Measurements from ENCODE around the gene MAPT.
A peak's percentile ranks its signal among the peaks of the same experiment; 100 is the strongest.
"Not testable (repeated sequence)": the region's sequence is repeated elsewhere in the genome, so short reads cannot be mapped to it uniquely, and the experiment has no call there.

Gene MAPT

DNA sequence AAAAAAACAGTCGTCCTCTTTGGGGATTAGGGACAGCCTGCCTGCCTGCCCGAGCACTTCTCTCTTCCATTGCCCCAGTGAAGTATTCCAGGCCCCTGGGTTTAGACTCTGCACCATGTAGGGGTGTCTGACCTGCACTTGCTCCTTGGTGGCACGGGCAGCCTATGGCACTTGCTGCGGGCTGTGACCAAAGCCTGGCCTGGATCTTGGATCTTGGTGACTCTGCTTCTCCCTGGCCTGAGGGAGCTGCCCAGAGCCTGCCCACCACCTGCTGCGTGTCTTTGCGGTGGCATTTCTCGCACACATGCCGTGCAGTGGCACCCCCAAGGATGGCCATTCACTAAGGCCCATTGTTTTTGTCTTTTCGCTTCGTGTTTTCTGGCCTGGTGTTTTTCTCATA is 98.5 kb downstream of the MAPT start:
- DNase-seq (ENCODE audit: low spot score) = no peak

- no peak for DNase-seq (ENCODE audit: low spot score)
Measured at GRCh38 chr17:45993962-45994627, 99.7 kb downstream of the MAPT start.

- DNase-seq (ENCODE audit: low spot score) = no peak
Measured at GRCh38 chr17:45994987-45995386, 100.6 kb downstream of the MAPT start.

GRCh38 chr17:45995627-45996270 is 101.4 kb downstream of the MAPT start:
- DNase-seq (ENCODE audit: low spot score) = no peak

GRCh38 chr17:45996282-45996937 is 102.1 kb downstream of the MAPT start:
- no peak for DNase-seq (ENCODE audit: low spot score)

- no peak for DNase-seq (ENCODE audit: low spot score)
Measured at GRCh38 chr17:45997166-45997565, 102.8 kb downstream of the MAPT start.

DNA sequence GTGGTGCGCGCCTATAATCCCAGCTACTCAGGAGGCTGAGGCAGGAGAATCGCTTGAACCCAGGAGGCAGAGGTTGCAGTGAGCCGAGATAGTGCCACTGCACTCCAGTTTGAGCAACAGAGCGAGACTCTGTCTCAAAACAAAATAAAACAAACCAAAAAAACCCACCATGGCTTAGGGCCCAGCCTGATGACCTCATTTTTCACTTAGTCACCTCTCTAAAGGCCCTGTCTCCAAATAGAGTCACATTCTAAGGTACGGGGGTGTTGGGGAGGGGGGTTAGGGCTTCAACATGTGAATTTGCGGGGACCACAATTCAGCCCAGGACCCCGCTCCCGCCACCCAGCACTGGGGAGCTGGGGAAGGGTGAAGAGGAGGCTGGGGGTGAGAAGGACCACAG is 103.3 kb downstream of the MAPT start:
- DNase-seq (ENCODE audit: low spot score) = no peak

DNA sequence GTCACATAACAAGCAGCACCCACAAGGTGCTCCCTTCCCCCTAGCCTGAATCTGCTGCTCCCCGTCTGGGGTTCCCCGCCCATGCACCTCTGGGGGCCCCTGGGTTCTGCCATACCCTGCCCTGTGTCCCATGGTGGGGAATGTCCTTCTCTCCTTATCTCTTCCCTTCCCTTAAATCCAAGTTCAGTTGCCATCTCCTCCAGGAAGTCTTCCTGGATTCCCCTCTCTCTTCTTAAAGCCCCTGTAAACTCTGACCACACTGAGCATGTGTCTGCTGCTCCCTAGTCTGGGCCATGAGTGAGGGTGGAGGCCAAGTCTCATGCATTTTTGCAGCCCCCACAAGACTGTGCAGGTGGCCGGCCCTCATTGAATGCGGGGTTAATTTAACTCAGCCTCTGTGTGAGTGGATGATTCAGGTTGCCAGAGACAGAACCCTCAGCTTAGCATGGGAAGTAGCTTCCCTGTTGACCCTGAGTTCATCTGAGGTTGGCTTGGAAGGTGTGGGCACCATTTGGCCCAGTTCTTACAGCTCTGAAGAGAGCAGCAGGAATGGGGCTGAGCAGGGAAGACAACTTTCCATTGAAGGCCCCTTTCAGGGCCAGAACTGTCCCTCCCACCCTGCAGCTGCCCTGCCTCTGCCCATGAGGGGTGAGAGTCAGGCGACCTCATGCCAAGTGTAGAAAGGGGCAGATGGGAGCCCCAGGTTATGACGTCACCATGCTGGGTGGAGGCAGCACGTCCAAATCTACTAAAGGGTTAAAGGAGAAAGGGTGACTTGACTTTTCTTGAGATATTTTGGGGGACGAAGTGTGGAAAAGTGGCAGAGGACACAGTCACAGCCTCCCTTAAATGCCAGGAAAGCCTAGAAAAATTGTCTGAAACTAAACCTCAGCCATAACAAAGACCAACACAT is 104.9 kb downstream of the MAPT start, which contains the start of gene STH:
STH (plus strand) TSS at position 264 of the 913 bp plus-strand sequence; CDS start at position 294, 30 bp downstream.
- DNase-seq (ENCODE audit: low spot score) = no peak

DNA sequence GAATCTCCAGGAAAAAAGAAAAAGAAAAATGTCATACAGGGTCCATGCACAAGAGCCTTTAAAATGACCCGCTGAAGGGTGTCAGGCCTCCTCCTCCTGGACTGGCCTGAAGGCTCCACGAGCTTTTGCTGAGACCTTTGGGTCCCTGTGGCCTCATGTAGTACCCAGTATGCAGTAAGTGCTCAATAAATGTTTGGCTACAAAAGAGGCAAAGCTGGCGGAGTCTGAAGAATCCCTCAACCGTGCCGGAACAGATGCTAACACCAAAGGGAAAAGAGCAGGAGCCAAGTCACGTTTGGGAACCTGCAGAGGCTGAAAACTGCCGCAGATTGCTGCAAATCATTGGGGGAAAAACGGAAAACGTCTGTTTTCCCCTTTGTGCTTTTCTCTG is 105.5 kb downstream of the MAPT start:
- DNase-seq (ENCODE audit: low spot score) = no peak

- no peak for DNase-seq (ENCODE audit: low spot score)
Measured at GRCh38 chr17:46000292-46000691, 105.9 kb downstream of the MAPT start.

GRCh38 chr17:46000757-46001156 is 106.4 kb downstream of the MAPT start:
- no peak for DNase-seq (ENCODE audit: low spot score)

GRCh38 chr17:46001390-46002310 is 107.3 kb downstream of the MAPT start:
- no peak for DNase-seq (ENCODE audit: low spot score)

GRCh38 chr17:46002311-46002972 is 108.1 kb downstream of the MAPT start:
- peak; percentile 76 for DNase-seq (ENCODE audit: low spot score)

DNA sequence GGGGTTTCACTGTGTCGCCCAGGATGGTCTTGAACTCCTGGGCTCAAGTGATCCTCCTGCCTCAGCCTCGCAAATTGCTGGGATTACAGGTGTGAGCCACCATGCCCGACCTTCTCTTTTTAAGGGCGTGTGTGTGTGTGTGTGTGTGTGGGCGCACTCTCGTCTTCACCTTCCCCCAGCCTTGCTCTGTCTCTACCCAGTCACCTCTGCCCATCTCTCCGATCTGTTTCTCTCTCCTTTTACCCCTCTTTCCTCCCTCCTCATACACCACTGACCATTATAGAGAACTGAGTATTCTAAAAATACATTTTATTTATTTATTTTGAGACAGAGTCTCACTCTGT is 108.6 kb downstream of the MAPT start:
- DNase-seq (ENCODE audit: low spot score) = no peak

DNA sequence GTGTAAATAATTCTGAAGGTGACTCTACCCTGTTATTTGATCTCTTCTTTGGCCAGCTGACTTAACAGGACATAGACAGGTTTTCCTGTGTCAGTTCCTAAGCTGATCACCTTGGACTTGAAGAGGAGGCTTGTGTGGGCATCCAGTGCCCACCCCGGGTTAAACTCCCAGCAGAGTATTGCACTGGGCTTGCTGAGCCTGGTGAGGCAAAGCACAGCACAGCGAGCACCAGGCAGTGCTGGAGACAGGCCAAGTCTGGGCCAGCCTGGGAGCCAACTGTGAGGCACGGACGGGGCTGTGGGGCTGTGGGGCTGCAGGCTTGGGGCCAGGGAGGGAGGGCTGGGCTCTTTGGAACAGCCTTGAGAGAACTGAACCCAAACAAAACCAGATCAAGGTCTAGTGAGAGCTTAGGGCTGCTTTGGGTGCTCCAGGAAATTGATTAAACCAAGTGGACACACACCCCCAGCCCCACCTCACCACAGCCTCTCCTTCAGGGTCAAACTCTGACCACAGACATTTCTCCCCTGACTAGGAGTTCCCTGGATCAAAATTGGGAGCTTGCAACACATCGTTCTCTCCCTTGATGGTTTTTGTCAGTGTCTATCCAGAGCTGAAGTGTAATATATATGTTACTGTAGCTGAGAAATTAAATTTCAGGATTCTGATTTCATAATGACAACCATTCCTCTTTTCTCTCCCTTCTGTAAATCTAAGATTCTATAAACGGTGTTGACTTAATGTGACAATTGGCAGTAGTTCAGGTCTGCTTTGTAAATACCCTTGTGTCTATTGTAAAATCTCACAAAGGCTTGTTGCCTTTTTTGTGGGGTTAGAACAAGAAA is 109.8 kb downstream of the MAPT start:
- no peak for DNase-seq (ENCODE audit: low spot score)

DNA sequence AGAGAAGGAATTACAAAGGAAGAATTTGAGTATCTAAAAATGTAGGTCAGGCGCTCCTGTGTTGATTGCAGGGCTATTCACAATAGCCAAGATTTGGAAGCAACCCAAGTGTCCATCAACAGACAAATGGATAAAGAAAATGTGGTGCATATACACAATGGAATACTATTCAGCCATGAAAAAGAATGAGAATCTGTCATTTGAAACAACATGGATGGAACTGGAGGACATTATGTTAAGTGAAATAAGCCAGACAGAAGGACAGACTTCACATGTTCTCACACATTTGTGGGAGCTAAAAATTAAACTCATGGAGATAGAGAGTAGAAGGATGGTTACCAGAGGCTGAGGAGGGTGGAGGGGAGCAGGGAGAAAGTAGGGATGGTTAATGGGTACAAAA is 111.7 kb downstream of the MAPT start:
- not testable (repeated sequence) for DNase-seq (ENCODE audit: low spot score)

- no peak for DNase-seq (ENCODE audit: low spot score)
Measured at GRCh38 chr17:46007461-46007965, 113.2 kb downstream of the MAPT start.

GRCh38 chr17:46008591-46008990 is 114.2 kb downstream of the MAPT start:
- DNase-seq (ENCODE audit: low spot score) = no peak
